Muscle layer of duodenum (tissue), 2 donors: Measurements from ENCODE around the gene EFCAB6.

Experiments
- H3K27ac ChIP-seq: one replicate; pipeline ENCODE4 v1.7.0; 2013; ENCODE audit warnings: mild to moderate bottlenecking, low read length
- H3K27me3 ChIP-seq: one replicate; pipeline ENCODE4 v1.7.0; 2013; ENCODE audit warnings: low read depth, mild to moderate bottlenecking, control low read depth, low read length
- H3K36me3 ChIP-seq, 2 donors: one replicate each; pipeline ENCODE4 v1.7.0; 2013; ENCODE audit warnings: low read length in 2 of 2, control low read depth in 1 of 2, mild to moderate bottlenecking in 1 of 2; ENCODE audit not compliant: insufficient read depth in 2 of 2, control insufficient read depth in 1 of 2
- H3K4me1 ChIP-seq, 2 donors: one replicate each; pipeline ENCODE4 v1.7.0; 2013; ENCODE audit warnings: low read length in 2 of 2, mild to moderate bottlenecking in 2 of 2, control low read depth in 1 of 2, moderate library complexity in 1 of 2; ENCODE audit not compliant: insufficient read depth in 2 of 2, control insufficient read depth in 1 of 2
- H3K4me3 ChIP-seq, 2 donors: one replicate each; pipeline ENCODE4 v1.7.0; 2013; ENCODE audit warnings: low read length in 2 of 2, low read depth in 1 of 2, mild to moderate bottlenecking in 1 of 2
- H3K9me3 ChIP-seq, 2 donors: one replicate each; pipeline ENCODE4 v1.7.0; 2013; ENCODE audit warnings: low read length in 2 of 2, control low read depth in 1 of 2, mild to moderate bottlenecking in 1 of 2; ENCODE audit not compliant: control insufficient read depth in 1 of 2
- donor health status: healthy.

The EFCAB6 gene

GRCh38 chr22:43535741-43536140 lies 276.4 kb downstream of the EFCAB6 start:
- Histone ChIP-seq H3K27me3 (no peaks in the 10 kb centered on the region), H3K36me3 (peaks cover 0 to 7% of the 10 kb centered on the region in 2 donors), H3K4me1 (no peaks in the 10 kb centered on the region), H3K9me3 (peaks cover 0 to 3% of the 10 kb centered on the region in 2 donors), H3K4me3 (no peak overlapping the region), H3K27ac (no peak overlapping the region)

DNA sequence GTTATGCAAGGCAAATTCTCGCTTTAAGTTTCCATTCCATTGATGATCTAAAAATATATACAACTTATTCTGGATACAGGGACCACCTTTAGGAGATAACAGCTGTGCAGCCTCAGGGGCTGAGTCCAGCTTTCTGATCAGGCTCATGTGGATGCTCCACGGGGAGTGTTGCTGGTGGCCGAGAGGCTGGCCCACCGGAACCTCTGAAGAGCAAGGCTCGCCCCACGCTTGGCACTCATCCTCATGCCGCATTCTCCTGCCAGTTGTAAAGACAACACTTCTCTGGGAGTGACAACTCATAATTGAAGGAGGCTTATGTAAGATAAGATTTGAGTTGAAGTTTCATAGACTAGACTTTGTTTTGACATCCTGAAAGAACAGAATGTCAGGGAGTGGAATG lies 276.8 kb downstream of the EFCAB6 start:
- peaks cover 0 to 8% of the 10 kb centered on the region in 2 donors for H3K36me3 ChIP-seq
- H3K27ac ChIP-seq: no peak overlapping the region
- H3K4me3 ChIP-seq: no peak overlapping the region
- peaks cover 0 to 3% of the 10 kb centered on the region in 2 donors for H3K9me3 ChIP-seq
- no peaks in the 10 kb centered on the region for H3K27me3 ChIP-seq
- H3K4me1 ChIP-seq: no peaks in the 10 kb centered on the region

DNA sequence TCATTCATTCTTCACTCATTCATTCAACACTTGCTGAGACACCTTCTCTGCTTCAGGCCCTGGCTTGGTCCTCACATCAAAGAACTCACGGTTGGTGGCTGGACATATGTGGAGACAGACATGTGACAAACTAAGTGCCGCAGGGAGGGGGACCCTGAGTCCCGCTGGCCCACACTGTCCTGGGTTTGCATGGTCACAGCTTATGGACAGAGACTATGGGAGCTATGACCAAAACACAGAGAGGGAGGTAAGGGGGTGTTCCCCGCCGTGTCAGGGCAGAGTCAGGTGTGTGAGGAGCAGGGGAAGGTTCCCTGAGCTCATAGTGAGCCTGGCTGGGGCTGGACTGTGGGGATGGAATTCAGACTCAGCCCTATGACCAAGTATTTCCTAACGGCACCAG lies 277.2 kb downstream of the EFCAB6 start:
- no peaks in the 10 kb centered on the region for H3K4me1 ChIP-seq
- no peak overlapping the region for H3K27ac ChIP-seq
- H3K9me3 ChIP-seq: peaks cover 0 to 3% of the 10 kb centered on the region in 2 donors

GRCh38 chr22:43533656-43534428 lies 278.3 kb downstream of the EFCAB6 start:
- H3K4me1 ChIP-seq: no peaks in the 10 kb centered on the region

More for the DNA sequence above, 277.2 kb downstream of the EFCAB6 start:
- peaks cover 0 to 12% of the 10 kb centered on the region in 2 donors for H3K36me3 ChIP-seq
- H3K27me3 ChIP-seq: no peaks in the 10 kb centered on the region
- no peak overlapping the region for H3K4me3 ChIP-seq

DNA sequence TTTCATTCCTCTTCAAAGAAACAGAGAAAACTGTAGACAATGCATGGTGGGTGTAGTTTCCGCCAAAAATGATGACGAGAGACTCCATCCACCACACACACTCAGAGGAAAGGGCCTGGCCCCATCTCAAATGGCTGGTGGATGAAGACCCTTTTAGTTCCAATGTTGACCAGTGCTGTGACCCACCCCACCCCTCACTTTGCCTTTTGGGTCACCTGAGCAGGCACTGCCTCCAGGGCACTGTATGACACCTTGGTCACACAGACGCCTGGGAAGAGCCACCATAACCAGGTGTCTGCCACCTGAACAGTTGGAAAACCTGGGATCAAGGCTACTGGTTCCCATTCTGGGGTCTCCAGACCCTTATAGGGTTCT lies 279.0 kb downstream of the EFCAB6 start:
- H3K4me1 ChIP-seq: no peaks in the 10 kb centered on the region
- H3K27me3 ChIP-seq: no peaks in the 10 kb centered on the region
- peaks cover 0 to 12% of the 10 kb centered on the region in 2 donors for H3K36me3 ChIP-seq
- H3K27ac ChIP-seq: no peak overlapping the region
- H3K4me3 ChIP-seq: no peak overlapping the region
- peaks cover 0 to 6% of the 10 kb centered on the region in 2 donors for H3K9me3 ChIP-seq

More at GRCh38 chr22:43533656-43534428, 278.3 kb downstream of the EFCAB6 start:
- Histone ChIP-seq H3K27me3 (no peaks in the 10 kb centered on the region), H3K36me3 (peaks cover 0 to 12% of the 10 kb centered on the region in 2 donors), H3K27ac (no peak overlapping the region), H3K9me3 (peaks cover 0 to 6% of the 10 kb centered on the region in 2 donors), H3K4me3 (no peak overlapping the region)

GRCh38 chr22:43532301-43533155 lies 279.6 kb downstream of the EFCAB6 start:
- Histone ChIP-seq H3K27ac (no peak overlapping the region), H3K4me3 (no peak overlapping the region), H3K9me3 (peaks cover 0 to 6% of the 10 kb centered on the region in 2 donors), H3K36me3 (peaks cover 0 to 12% of the 10 kb centered on the region in 2 donors), H3K4me1 (no peaks in the 10 kb centered on the region), H3K27me3 (no peaks in the 10 kb centered on the region)

GRCh38 chr22:43531651-43532050 lies 280.5 kb downstream of the EFCAB6 start:
- Histone ChIP-seq H3K36me3 (peaks cover 0 to 5% of the 10 kb centered on the region in 2 donors), H3K27ac (no peak overlapping the region), H3K9me3 (peaks cover 0 to 3% of the 10 kb centered on the region in 2 donors), H3K4me1 (no peaks in the 10 kb centered on the region), H3K27me3 (no peaks in the 10 kb centered on the region), H3K4me3 (no peak overlapping the region)

DNA sequence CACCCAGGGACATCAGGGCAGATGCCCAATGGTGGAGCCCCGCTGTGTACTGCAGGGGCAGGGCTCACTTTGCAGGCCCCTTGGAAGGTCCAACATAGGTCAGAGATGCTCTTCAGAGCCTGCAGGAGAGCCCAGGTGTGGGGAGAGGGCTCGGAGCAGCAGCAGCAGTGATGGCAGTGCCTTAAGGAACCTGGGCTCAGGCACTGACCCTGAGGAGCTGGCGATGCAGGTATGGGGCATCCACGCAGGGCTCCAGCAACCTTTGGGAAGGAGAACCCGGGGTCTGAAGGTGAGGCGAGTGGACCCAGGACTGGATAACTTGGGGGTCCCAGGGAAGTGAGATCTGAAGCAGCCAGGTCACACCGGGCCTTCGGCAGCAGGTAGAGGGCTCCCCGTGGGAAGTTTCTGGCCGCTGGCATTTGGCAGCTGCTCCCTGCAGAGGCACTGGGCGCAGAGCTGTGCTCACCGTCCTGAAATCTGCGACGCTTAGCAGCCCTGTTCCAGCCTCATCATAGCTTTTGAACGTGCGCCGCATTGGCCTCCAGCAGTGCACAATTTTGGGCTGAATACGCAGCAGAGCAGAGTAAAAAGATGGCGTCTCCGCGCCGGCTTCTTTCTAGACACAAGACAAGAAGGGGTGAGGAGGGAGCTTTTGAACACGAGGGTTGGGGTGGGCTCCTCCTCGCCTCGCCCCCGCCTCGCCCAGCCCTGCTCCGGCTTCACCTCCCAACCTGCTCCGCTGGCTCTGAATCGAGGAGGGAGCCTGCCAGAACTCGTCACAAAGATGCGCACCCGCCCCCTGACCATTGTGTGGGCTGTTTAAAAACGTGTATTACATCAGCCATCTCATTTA lies 281.5 kb downstream of the EFCAB6 start:
- Histone ChIP-seq H3K36me3 (peaks cover 0 to 5% of the 10 kb centered on the region in 2 donors), H3K4me3 (no peak overlapping the region), H3K27ac (no peak overlapping the region), H3K9me3 (peaks cover 0 to 3% of the 10 kb centered on the region in 2 donors), H3K27me3 (no peaks in the 10 kb centered on the region), H3K4me1 (no peaks in the 10 kb centered on the region)

DNA sequence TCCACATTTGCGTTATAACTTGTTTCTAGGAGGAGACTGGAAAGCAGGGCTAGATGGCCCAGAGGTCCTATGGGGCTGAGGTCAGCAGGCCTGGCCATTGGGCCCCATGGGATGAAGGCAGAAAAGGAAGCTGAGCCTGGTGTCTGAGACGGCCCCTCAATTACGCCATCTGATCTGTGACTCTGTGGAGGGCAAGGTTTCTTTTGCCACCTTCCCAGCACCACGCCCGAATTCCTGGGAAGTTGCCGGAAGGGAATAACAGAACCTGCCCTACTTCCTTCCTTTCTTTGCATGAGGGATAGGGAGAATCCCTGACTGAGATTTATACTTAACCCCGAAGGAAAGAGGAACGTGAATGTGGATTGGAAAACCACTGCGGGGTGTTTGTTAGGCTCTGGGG lies 282.2 kb downstream of the EFCAB6 start:
- no peaks in the 10 kb centered on the region for H3K4me1 ChIP-seq
- peaks cover 0 to 5% of the 10 kb centered on the region in 2 donors for H3K36me3 ChIP-seq
- no peak overlapping the region for H3K27ac ChIP-seq
- H3K9me3 ChIP-seq: peaks cover 0 to 3% of the 10 kb centered on the region in 2 donors
- H3K4me3 ChIP-seq: no peak overlapping the region
- H3K27me3 ChIP-seq: no peaks in the 10 kb centered on the region

DNA sequence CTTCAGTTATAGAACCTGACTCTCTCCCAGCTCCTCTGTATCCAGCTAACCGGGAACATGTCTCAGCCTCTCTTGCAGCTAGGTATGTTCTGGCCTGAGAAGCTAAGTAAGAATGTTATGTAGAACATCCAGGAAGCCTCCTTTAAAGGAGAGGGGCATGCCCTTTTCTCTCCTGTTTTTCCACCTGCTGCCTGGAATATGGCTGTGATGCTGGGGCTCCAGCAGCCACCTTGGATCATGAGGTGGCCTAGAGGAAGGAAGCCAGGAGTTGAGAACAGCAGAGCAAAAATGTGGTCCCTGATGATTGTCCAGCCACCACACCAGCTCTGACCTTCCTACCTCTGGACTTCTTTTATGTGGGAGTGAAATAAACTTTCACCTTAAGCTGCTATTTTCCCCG lies 282.6 kb downstream of the EFCAB6 start:
- peaks cover 0 to 3% of the 10 kb centered on the region in 2 donors for H3K9me3 ChIP-seq
- H3K4me1 ChIP-seq: no peaks in the 10 kb centered on the region
- H3K36me3 ChIP-seq: peaks cover 0 to 5% of the 10 kb centered on the region in 2 donors
- no peak overlapping the region for H3K4me3 ChIP-seq
- no peak overlapping the region for H3K27ac ChIP-seq
- no peaks in the 10 kb centered on the region for H3K27me3 ChIP-seq
